Body of pancreas (tissue), 4 donors: ENCODE measurements around the gene PIGS. TPM values are rescaled to one million over a fixed set of nuclear protein-coding genes. Genes with fewer than 3 reads are reported as not detected.

ENCODE experiments used
- ATAC-seq: fragments of 150-250 bp; one replicate; pipeline ENCODE4 v1.9.1; 2016
- DNase-seq, 4 donors: peaks; one replicate each; pipeline ENCODE4 v3.0.0-alpha.2; 2019
- H3K27ac ChIP-seq, 4 donors: fragments of 200-600 bp; sonication (generic); 1 replicate in 3 of 4; 2 replicates in 1 of 4; pipeline versions ENCODE4 v1.5.1 to v1.6.1; 2016 to 2019; ENCODE audit warnings: mild to moderate bottlenecking in 1 of 4, mixed read lengths in 1 of 4, moderate library complexity in 1 of 4
- H3K27me3 ChIP-seq, 2 donors: fragments of 200-600 bp; sonication (generic); one replicate each; pipeline ENCODE4 v1.6.0; 2016; ENCODE audit warnings: mild to moderate bottlenecking in 1 of 2
- H3K36me3 ChIP-seq, 2 donors: fragments of 200-600 bp; sonication (generic); replicated peaks in 1 of 2; 2 replicates each; pipeline ENCODE4 v1.5.1; 2016; ENCODE audit warnings: low read depth in 2 of 2; ENCODE audit not compliant: insufficient read depth in 1 of 2
- H3K4me1 ChIP-seq: fragments of 200-600 bp; sonication (generic); one replicate; pipeline ENCODE4 v1.6.0; 2016
- H3K4me3 ChIP-seq, 2 donors: fragments of 200-600 bp; sonication (generic); 1 replicate in 1 of 2; 2 replicates in 1 of 2; pipeline ENCODE4 v1.5.1; 2016 to 2019
- H3K9me3 ChIP-seq, 3 donors: fragments of 200-600 bp; sonication (generic); 1 replicate in 2 of 3; 2 replicates in 1 of 3; pipeline ENCODE4 v1.5.1; 2016
- CTCF ChIP-seq, 7 experiments: fragments of 450-650 bp in 4 of 7; fragments of 200-600 bp in 3 of 7; sonication (generic) in 3 of 7; IDR thresholded peaks; one replicate each; pipeline ENCODE4 v1.5.1; 2016 to 2019; ENCODE audit warnings: antibody characterized with exemption in 7 of 7
- POLR2A ChIP-seq, 3 donors: fragments of 450-650 bp; IDR thresholded peaks; one replicate each; pipeline ENCODE4 v1.6.1; 2016; ENCODE audit warnings: antibody characterized with exemption in 3 of 3, mild to moderate bottlenecking in 2 of 3
- WGBS, 2 donors: methylation state at CpG; one replicate each; pipeline ENCODE4 v1.1.5; 2017; 5-methylcytosine and 5-hydroxymethylcytosine counted together
- intact Hi-C: fragments of 100-400 bp; cut with DNase I; formaldehyde crosslinking; loops from one replicate; pipeline ENCODE4 v1.15.1; 2023
- total RNA-seq, 2 donors: library from RNA; depleted of rRNA; stranded (reverse); fragments of >200 nt; gene quantifications; one replicate each; pipeline ENCODE4 v1.1.0, GENCODE V29; 2016

Gene PIGS
- total RNA-seq, 2 donors from 2014 or later, result 11.7 to 12.2 TPM

- 50 to 67% methylated on average over 2 to 6 of the region's 6 CpGs for WGBS, 2 donors
- no peak overlapping the region for H3K27ac ChIP-seq
- DNase-seq, result no peak
- no peak for ATAC-seq
- H3K27me3 ChIP-seq, result no peaks in the 10 kb centered on the region
- H3K4me3 ChIP-seq, result no peak overlapping the region
- no peaks in the 10 kb centered on the region for H3K36me3 ChIP-seq
- intact Hi-C loops, result no loop called here
- H3K9me3 ChIP-seq, result no peaks in the 10 kb centered on the region
- TF ChIP-seq CTCF (IDR thresholded peaks at IDR 0.05) (no peak), POLR2A (IDR thresholded peaks at IDR 0.05) (no peak)
- H3K4me1 ChIP-seq, result peaks cover 13% of the 10 kb centered on the region
Measured at GRCh38 chr17:28520687-28521086, 50.6 kb downstream of the PIGS start.

DNA sequence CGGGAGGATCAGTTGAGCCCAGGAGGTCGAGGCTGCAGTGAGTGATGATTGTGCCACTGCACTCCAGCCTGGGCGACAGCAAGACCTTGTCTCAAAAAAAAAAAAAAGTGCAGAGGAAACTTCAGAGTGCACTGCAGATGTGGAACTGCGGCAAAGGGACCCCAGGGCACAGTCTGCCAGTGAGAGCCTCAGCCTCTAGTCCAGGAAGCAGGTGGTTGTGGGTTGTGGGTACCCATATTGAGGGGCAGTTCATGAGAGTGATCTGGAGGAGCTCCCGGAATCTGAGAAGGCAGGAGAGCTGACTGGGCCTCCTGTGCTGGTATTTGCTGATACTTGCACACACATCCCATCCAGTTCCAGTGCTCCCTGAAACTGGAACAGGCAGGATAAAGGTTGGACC, 52.1 kb downstream of the PIGS start:
- no peak for TF ChIP-seq POLR2A (IDR thresholded peaks at IDR 0.05)
- Histone ChIP-seq H3K4me1 (no peaks in the 10 kb centered on the region), H3K27ac (no peak overlapping the region), H3K27me3 (no peaks in the 10 kb centered on the region), H3K9me3 (no peaks in the 10 kb centered on the region), H3K4me3 (no peak overlapping the region), H3K36me3 (no peaks in the 10 kb centered on the region)
- ATAC-seq, result no peak
- intact Hi-C loops, result no loop called here
- DNase-seq, result no peak
- WGBS, 2 donors, result 60 to 74% methylated on average over 4 to 5 of the region's 5 CpGs

DNA sequence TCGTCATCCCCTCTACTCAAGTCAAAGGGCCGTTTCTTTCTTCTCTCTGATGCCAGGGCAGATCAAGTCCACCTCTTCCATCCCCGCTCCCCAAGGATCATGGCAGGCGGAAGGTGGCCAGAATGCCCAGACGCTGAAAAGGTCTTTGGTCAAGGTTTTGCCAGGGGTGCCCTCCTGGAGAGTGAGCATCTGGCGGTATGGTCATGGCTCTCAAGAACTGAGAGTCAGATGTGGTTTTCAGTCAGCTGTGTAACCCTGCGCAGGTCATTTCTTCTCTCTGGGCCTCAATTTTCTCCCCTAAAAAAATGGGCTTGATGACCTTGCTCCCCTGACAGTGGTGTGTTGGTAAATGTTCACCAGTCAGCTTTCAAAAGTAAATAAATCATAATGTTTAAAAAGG, 52.7 kb downstream of the PIGS start:
- TF ChIP-seq POLR2A (IDR thresholded peaks at IDR 0.05), result no peak
- ATAC-seq (no peak), DNase-seq (no peak)
- intact Hi-C loops, result no loop called here
- H3K27ac ChIP-seq, result no peak overlapping the region
- no peaks in the 10 kb centered on the region for H3K36me3 ChIP-seq
- no peaks in the 10 kb centered on the region for H3K9me3 ChIP-seq
- 62 to 66% methylated on average over 7 of the region's 7 CpGs for WGBS, 2 donors
- no peak overlapping the region for H3K4me3 ChIP-seq
- H3K4me1 ChIP-seq, result no peaks in the 10 kb centered on the region
- no peaks in the 10 kb centered on the region for H3K27me3 ChIP-seq

DNA sequence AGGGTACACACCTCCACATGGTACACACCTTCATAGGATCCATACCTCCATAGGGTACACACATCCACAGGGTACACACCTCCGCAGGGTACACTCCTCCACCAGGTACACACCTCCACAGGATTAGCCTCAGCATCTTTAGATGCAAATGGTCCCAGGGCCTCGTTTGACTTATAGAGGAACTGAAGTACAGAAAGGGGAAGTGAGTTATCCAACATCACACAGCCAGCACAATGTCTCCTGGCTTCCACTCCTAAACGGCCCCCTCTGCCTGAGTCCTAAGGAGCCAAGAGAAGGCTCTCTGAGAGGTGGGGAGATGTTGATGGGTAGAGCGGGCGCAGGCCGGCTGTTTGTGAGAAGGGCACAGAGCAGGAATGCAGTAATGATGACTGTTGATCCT, 53.2 kb downstream of the PIGS start:
- Histone ChIP-seq H3K9me3 (no peaks in the 10 kb centered on the region), H3K4me3 (no peak overlapping the region), H3K36me3 (no peaks in the 10 kb centered on the region), H3K4me1 (no peaks in the 10 kb centered on the region), H3K27me3 (no peaks in the 10 kb centered on the region), H3K27ac (no peak overlapping the region)
- ATAC-seq (no peak), DNase-seq (no peak)
- TF ChIP-seq CTCF (IDR thresholded peaks at IDR 0.05), result no peak
- no peak for TF ChIP-seq POLR2A (IDR thresholded peaks at IDR 0.05)
- intact Hi-C loops, result no loop called here
- WGBS, 2 donors, result 40 to 52% methylated on average over 5 to 6 of the region's 6 CpGs

DNA sequence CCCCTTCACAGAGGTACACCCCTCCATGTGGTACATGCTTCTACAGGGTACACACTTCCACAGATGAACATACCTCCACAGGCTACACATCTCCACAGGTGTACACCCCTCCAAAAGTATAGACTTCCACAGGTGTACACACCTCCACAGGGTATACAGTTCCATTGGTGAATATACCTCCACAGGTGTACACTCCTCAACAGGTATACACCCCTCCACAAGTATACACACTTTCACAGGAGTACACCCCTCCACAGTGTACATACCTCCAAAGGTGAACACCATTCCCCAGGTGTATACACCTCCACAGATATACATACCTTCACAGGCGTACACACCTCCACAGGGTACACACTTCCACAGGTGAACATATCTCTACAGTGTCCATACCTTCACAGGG, 55.8 kb downstream of the PIGS start:
- H3K9me3 ChIP-seq, result no peaks in the 10 kb centered on the region
- TF ChIP-seq POLR2A (IDR thresholded peaks at IDR 0.05) (no peak), CTCF (IDR thresholded peaks at IDR 0.05) (no peak)
- no peaks in the 10 kb centered on the region for H3K36me3 ChIP-seq
- WGBS, 2 donors, result 92 to 100% methylated on average over 1 of the region's 1 CpG
- H3K4me3 ChIP-seq, result no peak overlapping the region
- ATAC-seq (no peak), DNase-seq (no peak)
- no peak overlapping the region for H3K27ac ChIP-seq
- H3K27me3 ChIP-seq, result no peaks in the 10 kb centered on the region
- no peaks in the 10 kb centered on the region for H3K4me1 ChIP-seq
- intact Hi-C loops, result no loop called here

GRCh38 chr17:28514561-28515002, 56.7 kb downstream of the PIGS start:
- 52 to 74% methylated on average over 15 of the region's 16 CpGs for WGBS, 2 donors
- Histone ChIP-seq H3K36me3 (no peaks in the 10 kb centered on the region), H3K27me3 (no peaks in the 10 kb centered on the region), H3K9me3 (no peaks in the 10 kb centered on the region), H3K4me1 (no peaks in the 10 kb centered on the region), H3K4me3 (no peak overlapping the region), H3K27ac (no peak overlapping the region)
- intact Hi-C loops, result no loop called here
- ATAC-seq (no peak), DNase-seq (no peak)
- TF ChIP-seq CTCF (IDR thresholded peaks at IDR 0.05) (no peak), POLR2A (IDR thresholded peaks at IDR 0.05) (no peak)
